A673 (cell line): ENCODE data around the gene ACTR3. TPM values are rescaled to one million over a fixed set of nuclear protein-coding genes. Genes with fewer than 3 reads are reported as not detected.

ENCODE experiments used
- BruUV-seq: library from RNA; stranded (reverse); fragments of 400-500 nt; replicated peaks from 2 replicates; lab custom pipeline; 2021; lab: Mats Ljungman, UMichigan
- CTCF ChIA-PET: fragments of 300-600 bp; sonication (Branson Sonifier 250); formaldehyde crosslinking; loops from one replicate; lab custom pipeline; 2022; ENCODE audit warnings: antibody characterized with exemption; lab: Charles Lee
- POLR2A ChIA-PET: fragments of 300-600 bp; sonication (Branson Sonifier 250); formaldehyde crosslinking; loops from one replicate; lab custom pipeline; 2022; ENCODE audit warnings: antibody characterized with exemption; ENCODE audit not compliant: low non-redundant PET; lab: Charles Lee
- DNase-seq: peaks from one replicate; pipeline ENCODE4 v3.0.0-alpha.2; 2015; ENCODE audit warnings: low spot score
- H3K27ac ChIP-seq: fragments of 200-600 bp; sonication (generic); 2 replicates; pipeline ENCODE4 v1.5.1; 2016; ENCODE audit warnings: mixed run types, low read depth, mild to moderate bottlenecking, mixed read lengths, antibody characterized with exemption, low read length; ENCODE audit not compliant: poor library complexity, severe bottlenecking
- H3K27me3 ChIP-seq: fragments of 200-600 bp; sonication (generic); replicated peaks from 2 replicates; pipeline ENCODE4 v1.6.1; 2017; ENCODE audit warnings: mixed run types, low read depth, mild to moderate bottlenecking, mixed read lengths, antibody characterized with exemption, low read length; ENCODE audit not compliant: insufficient read depth, poor library complexity
- H3K36me3 ChIP-seq: fragments of 200-600 bp; sonication (generic); 2 replicates; pipeline ENCODE4 v1.6.1; 2016; ENCODE audit warnings: mixed run types, mild to moderate bottlenecking, mixed read lengths, antibody characterized with exemption, low read length; ENCODE audit not compliant: insufficient read depth, poor library complexity, severe bottlenecking
- H3K4me1 ChIP-seq: fragments of 200-600 bp; sonication (generic); 2 replicates; pipeline ENCODE4 v1.6.1; 2017; ENCODE audit warnings: mixed run types, mild to moderate bottlenecking, mixed read lengths, antibody characterized with exemption, low read length; ENCODE audit not compliant: insufficient read depth, poor library complexity, severe bottlenecking
- H3K4me3 ChIP-seq: fragments of 200-600 bp; sonication (generic); 2 replicates; pipeline ENCODE4 v1.5.1; 2016; ENCODE audit warnings: low read depth, mixed run types, mild to moderate bottlenecking, mixed read lengths, low read length; ENCODE audit not compliant: poor library complexity, severe bottlenecking
- H3K9me3 ChIP-seq: fragments of 200-600 bp; sonication (generic); 2 replicates; pipeline ENCODE4 v1.6.1; 2016; ENCODE audit warnings: mixed run types, low read depth, mild to moderate bottlenecking, mixed read lengths, antibody characterized with exemption, low read length; ENCODE audit not compliant: poor library complexity, severe bottlenecking
- EZH2 ChIP-seq: fragments of 200-600 bp; sonication (generic); IDR thresholded peaks from 2 replicates; pipeline ENCODE4 v1.6.1; 2017; ENCODE audit warnings: borderline replicate concordance, low read depth, mild to moderate bottlenecking, mixed read lengths, antibody characterized with exemption, low read length; ENCODE audit not compliant: poor library complexity, severe bottlenecking
- intact Hi-C: fragments of 100-400 bp; cut with micrococcal nuclease; formaldehyde crosslinking; loops from one replicate; pipeline ENCODE4 v1.10.0; 2022; ENCODE audit not compliant: unreplicated experiment
- total RNA-seq: library from RNA; stranded (reverse); gene quantifications from 2 replicates; pipeline ENCODE4 v1.2.3, GENCODE V29; 2021
- TF ChIP-seq, protein P1 (sequence below): fragments of 300-800, 200-600 bp; sonication (generic); conservative IDR thresholded peaks from 2 replicates; pipeline ENCODE4 v1.5.1; 2017; ENCODE audit warnings: low read depth, mild to moderate bottlenecking, antibody characterized with exemption, low read length, moderate library complexity, mixed read lengths

Gene ACTR3
- total RNA-seq, 1 experiment from 2014 or later, result 340 TPM

DNA sequence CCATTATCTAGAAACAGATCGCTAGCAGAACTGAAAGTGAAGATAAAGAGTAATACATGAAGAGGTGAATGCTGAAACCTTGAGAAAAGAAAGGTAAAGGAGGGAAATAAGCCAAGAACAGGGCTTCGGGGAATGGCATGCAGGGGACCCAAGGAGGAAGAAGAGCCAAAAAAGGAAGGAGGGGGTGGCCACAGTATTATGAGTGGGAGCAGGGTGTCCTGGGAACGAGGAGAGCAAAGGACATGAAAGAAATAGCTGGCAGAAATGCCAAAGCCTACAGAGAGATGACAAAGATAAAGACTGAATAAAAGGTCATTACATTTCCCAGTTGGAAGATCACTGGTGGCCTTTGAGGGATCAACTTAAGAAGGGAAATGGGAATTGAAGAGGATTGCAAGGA, 82.9 kb downstream of the ACTR3 start:
- DNase-seq, result no peak
- Histone ChIP-seq H3K36me3 (no peaks in the 10 kb centered on the region), H3K9me3 (no peaks in the 10 kb centered on the region), H3K4me3 (no peak overlapping the region), H3K27me3 (no peaks in the 10 kb centered on the region), H3K27ac (no peak overlapping the region), H3K4me1 (no peaks in the 10 kb centered on the region)
- intact Hi-C loops, result no loop called here
- BruUV-seq, result no TSS peak
- TF ChIP-seq EZH2, result no peak
- TF ChIP-seq, protein P1, sequence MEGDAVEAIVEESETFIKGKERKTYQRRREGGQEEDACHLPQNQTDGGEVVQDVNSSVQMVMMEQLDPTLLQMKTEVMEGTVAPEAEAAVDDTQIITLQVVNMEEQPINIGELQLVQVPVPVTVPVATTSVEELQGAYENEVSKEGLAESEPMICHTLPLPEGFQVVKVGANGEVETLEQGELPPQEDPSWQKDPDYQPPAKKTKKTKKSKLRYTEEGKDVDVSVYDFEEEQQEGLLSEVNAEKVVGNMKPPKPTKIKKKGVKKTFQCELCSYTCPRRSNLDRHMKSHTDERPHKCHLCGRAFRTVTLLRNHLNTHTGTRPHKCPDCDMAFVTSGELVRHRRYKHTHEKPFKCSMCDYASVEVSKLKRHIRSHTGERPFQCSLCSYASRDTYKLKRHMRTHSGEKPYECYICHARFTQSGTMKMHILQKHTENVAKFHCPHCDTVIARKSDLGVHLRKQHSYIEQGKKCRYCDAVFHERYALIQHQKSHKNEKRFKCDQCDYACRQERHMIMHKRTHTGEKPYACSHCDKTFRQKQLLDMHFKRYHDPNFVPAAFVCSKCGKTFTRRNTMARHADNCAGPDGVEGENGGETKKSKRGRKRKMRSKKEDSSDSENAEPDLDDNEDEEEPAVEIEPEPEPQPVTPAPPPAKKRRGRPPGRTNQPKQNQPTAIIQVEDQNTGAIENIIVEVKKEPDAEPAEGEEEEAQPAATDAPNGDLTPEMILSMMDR, result no peak
- ChIA-PET CTCF (no interaction called here), POLR2A (no interaction called here)

DNA sequence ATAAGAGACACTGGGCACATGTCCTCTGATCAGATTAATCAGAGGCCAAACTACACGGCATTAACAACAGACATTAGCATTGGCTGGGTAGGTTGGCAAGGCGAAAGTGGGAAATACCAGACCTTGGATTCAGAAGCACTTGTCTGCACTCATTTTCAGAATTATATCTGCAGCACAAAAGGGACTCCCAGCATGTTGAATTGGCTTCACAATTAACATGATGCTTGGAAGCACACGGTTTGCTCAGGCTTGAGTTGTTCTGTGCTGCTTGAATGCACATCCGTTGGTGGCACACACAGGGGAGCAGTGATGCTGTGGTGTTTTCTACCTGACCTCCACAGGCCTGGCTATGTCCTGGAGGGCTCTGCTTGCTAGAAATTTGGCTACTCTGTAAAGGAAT, 83.9 kb downstream of the ACTR3 start:
- DNase-seq, result no peak
- no peaks in the 10 kb centered on the region for H3K4me1 ChIP-seq
- BruUV-seq, result no TSS peak
- H3K27me3 ChIP-seq, result no peaks in the 10 kb centered on the region
- H3K36me3 ChIP-seq, result no peaks in the 10 kb centered on the region
- ChIA-PET POLR2A (no interaction called here), CTCF (no interaction called here)
- no peak overlapping the region for H3K27ac ChIP-seq
- TF ChIP-seq, protein P1, result no peak
- TF ChIP-seq EZH2, result no peak
- no peak overlapping the region for H3K4me3 ChIP-seq
- no peaks in the 10 kb centered on the region for H3K9me3 ChIP-seq
- intact Hi-C loops, result no loop called here

DNA sequence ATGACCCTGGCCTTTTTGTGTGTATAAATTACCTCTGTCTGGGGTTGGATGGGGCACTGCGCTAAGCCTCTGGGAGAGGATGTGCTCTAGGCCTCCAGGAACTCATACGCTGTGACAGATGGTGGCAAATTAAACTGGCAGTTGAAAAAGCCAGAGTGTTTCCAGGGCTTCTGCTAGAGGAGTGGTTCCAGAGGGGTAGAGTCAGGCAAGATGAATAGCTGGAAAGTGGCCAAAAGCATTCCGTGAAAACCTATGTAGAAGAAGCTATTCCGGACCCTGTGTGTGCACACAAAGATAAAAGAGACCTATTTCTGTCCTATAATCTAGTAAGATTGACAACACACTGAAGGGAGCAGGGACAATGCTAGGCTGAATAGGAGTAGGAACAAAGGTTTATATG, 84.8 kb downstream of the ACTR3 start:
- H3K27me3 ChIP-seq, result no peaks in the 10 kb centered on the region
- BruUV-seq, result no TSS peak
- DNase-seq, result no peak
- no peaks in the 10 kb centered on the region for H3K4me1 ChIP-seq
- TF ChIP-seq, protein P1, result no peak
- no peak for TF ChIP-seq EZH2
- CTCF ChIA-PET, result no interaction called here
- peaks cover 2% of the 10 kb centered on the region for H3K9me3 ChIP-seq
- H3K4me3 ChIP-seq, result no peak overlapping the region
- H3K27ac ChIP-seq, result no peak overlapping the region
- POLR2A ChIA-PET, result no interaction called here
- intact Hi-C loops, result no loop called here
- H3K36me3 ChIP-seq, result no peaks in the 10 kb centered on the region
